Measurements from ENCODE around the gene EIF2B4. TPM values are rescaled to one million over a fixed set of nuclear protein-coding genes. Genes with fewer than 3 reads are reported as not detected.
A peak's percentile ranks its signal among the peaks of the same experiment; 100 is the strongest.

EIF2B4 gene
- total and polyA plus RNA-seq, 2 of the 8 experiments (the other 6 are each of a cell fraction or from before 2014, with no cell fraction given) = 60.0 to 63.2 TPM

DNA sequence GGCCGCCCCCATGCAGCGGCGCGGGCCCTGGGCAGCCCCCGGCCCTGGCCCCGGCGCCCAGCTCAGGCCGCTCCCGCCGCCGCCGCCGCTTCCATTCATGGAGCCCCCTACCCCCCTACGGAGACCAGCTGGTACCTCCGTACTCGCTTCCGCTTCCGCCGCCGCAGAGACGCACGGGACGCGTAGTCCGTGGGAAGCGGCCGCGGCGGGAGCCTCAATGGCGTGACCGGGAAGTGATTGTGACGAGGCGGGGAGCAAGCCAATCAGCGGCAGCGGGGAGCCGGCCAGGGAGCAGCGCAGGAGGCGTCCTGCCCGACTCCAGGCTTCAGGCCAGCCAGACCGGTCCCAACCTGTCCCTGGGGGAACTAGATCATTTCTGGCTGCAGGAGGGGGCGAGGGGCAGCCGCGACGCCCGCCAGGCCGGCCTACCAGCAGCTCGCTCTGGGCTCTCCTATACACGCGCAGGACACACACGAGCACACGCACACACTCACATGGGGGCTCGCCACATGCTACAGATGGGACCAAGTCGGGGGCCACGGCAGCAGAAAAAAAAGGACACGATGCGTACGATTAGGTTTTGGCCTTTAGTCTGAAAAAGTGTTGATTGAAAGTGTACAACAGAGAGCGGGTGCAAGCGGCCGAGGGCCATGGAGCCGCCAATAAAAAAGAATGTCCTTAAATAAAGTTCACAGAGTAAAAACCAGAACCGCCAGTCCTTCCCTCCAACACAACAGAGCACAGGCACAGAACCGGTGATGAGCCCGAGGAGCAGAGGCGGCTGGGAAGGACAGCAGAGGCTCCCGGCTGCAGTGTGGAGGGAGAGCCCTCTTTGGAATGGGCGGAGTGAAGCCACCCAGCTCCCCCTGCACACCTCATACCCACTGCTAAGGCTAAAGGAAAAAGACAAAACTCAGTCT is 10.7 kb upstream of the EIF2B4 start, which contains the start of gene ZNF513:
TSS of gene ZNF513 (minus strand) at position 109 of the 920 bp plus-strand sequence. CDS start 208 bp downstream, outside the sequence.
- no peak for FAIRE-seq
- H3K79me2 ChIP-seq (ENCODE audit: control insufficient read depth in 1 of 2, insufficient read depth in 2 of 2, low read length in 2 of 2) = peaks cover 0 to 12% of the 10 kb centered on the region in 2 experiments; a peak in 2 of 4 replicates
- no peaks in the 10 kb centered on the region for H3K9me3 ChIP-seq (ENCODE audit: insufficient read depth in 2 of 2, low read depth in 1 of 2, low read length in 1 of 2)
- H3K27me3 ChIP-seq (replicated peaks in 1 of 4; ENCODE audit: control insufficient read depth in 3 of 4, extremely low read depth in 1 of 4, insufficient read depth in 3 of 4, low read length in 3 of 4) = no peaks in the 10 kb centered on the region
- peak within 1 kb of the TSS; percentile 99 for H2BK5ac ChIP-seq (ENCODE audit: low read depth, low read length)
- peak within 1 kb of the TSS; percentile 78 to 89 (median 84) for H3K9ac ChIP-seq (replicated peaks in 1 of 4; ENCODE audit: extremely low read depth in 1 of 4, low read depth in 3 of 4, low read length in 3 of 4)
- H3K56ac ChIP-seq (replicated peaks; ENCODE audit: insufficient read length, low read depth, low read length) = peak within 1 kb of the TSS; percentile 63
- peaks cover 9% of the 10 kb centered on the region; the same call in 1 of the 2 replicates for H3K79me1 ChIP-seq (ENCODE audit: low read depth, low read length)
- peak within 1 kb of the TSS; percentile 88 to 96 for H3K4me2 ChIP-seq (ENCODE audit: insufficient read depth in 1 of 2, low read depth in 2 of 2, low read length in 2 of 2)
- H2BK20ac ChIP-seq (ENCODE audit: low read length) = no peak within 1 kb of the TSS
- H3K14ac ChIP-seq (ENCODE audit: insufficient read length) = peak within 1 kb of the TSS; percentile 0
- peaks cover 0 to 8% (median 2%) of the 10 kb centered on the region in 4 experiments; a peak in 5 of 7 replicates for H3K4me1 ChIP-seq (replicated peaks in 1 of 4; ENCODE audit: control insufficient read depth in 3 of 4, insufficient read depth in 4 of 4, low read length in 3 of 4)
- H4K91ac ChIP-seq (replicated peaks; ENCODE audit: insufficient read length, low read length) = peak within 1 kb of the TSS; percentile 83
- peak within 1 kb of the TSS; percentile 84 for H4K5ac ChIP-seq (ENCODE audit: insufficient read length, low read depth, low read length)
- H2BK120ac ChIP-seq (replicated peaks; ENCODE audit: low read depth, low read length) = peak within 1 kb of the TSS; percentile 25
- peak within 1 kb of the TSS; percentile 93 for H3K18ac ChIP-seq (ENCODE audit: extremely low read depth, low read length)
- H2BK15ac ChIP-seq (ENCODE audit: low read length) = 0 out of 2 replicates have a peak within 1 kb of the TSS, but pooled peaks have one; percentile 92
- H3K27ac ChIP-seq (ENCODE audit: low read depth, low read length) = peak within 1 kb of the TSS; percentile 93
- no peak within 1 kb of the TSS; the same call in 1 of the 2 replicates for H2AK5ac ChIP-seq (ENCODE audit: low read depth, low read length)
- H4K20me1 ChIP-seq (replicated peaks in 1 of 2; ENCODE audit: control insufficient read depth in 1 of 2, insufficient read depth in 2 of 2, low read length in 2 of 2) = peaks cover 4 to 8% of the 10 kb centered on the region in 2 experiments
- peak within 1 kb of the TSS; percentile 77 for H2BK12ac ChIP-seq (ENCODE audit: low read depth, low read length)
- CTCF ChIA-PET (ENCODE audit: partially characterized antibody) = interaction anchor here (0.9 to 1.3 kb wide), 2 partner anchors 9 to 68 kb away, joined by 3 read pairs; no protein-coding TSS in a partner anchor
- peak within 1 kb of the TSS; percentile 61 for H3K4ac ChIP-seq (replicated peaks; ENCODE audit: insufficient read length, low read depth, low read length)
- peaks cover 45 to 69% (median 60%) of the 10 kb centered on the region in 4 experiments for H3K36me3 ChIP-seq (ENCODE audit: control insufficient read depth in 2 of 4, insufficient read depth in 4 of 4, low read length in 3 of 4)
- no peak within 1 kb of the TSS for H2AFZ ChIP-seq (ENCODE audit: low read length)
- DNase-seq (ENCODE audit: low read depth in 1 of 2, low spot score in 2 of 2) = peak; percentile 91 to 94
- H3K4me3 ChIP-seq (ENCODE audit: extremely low read depth in 1 of 4, insufficient read depth in 2 of 4, low read depth in 3 of 4, low read length in 4 of 4) = peak within 1 kb of the TSS; percentile 65 to 96 (median 82)
- 36% methylated on average over 50 of the region's 67 CpGs; no CpG with 5 or more reads in 1 of the 2 experiments for WGBS, 2 experiments (ENCODE audit: extremely low coverage in 1 of 2, insufficient coverage in 1 of 2, insufficient read length in 1 of 2, insufficient replicate concordance in 2 of 2, low coverage in 1 of 2, low lambda C conversion rate in 2 of 2, missing lambda C conversion rate in 1 of 2)
- H4K8ac ChIP-seq (ENCODE audit: extremely low read depth, insufficient read depth, low read length) = peak within 1 kb of the TSS; percentile 98
- POLR2A ChIA-PET (ENCODE audit: partially characterized antibody) = interaction anchor here (0.9 to 9.5 kb wide), 23 partner anchors 9 to 283 kb away, joined by 3 to 114 read pairs (median 4); partner anchors contain the start of genes EIF2B4, GTF3C2, MPV17 and NRBP1
- no peak within 1 kb of the TSS for H3K23ac ChIP-seq (ENCODE audit: insufficient read length)
- H3K23me2 ChIP-seq (ENCODE audit: low read depth, low read length) = peaks cover 7% of the 10 kb centered on the region
- no peak for TF ChIP-seq TEAD4 (IDR thresholded peaks at IDR 0.05; ENCODE audit: low read depth, low read length)
- TF ChIP-seq SUZ12 (IDR thresholded peaks at IDR 0.05; ENCODE audit: low read length) = no peak
- TF ChIP-seq KDM4A (IDR thresholded peaks at IDR 0.05; ENCODE audit: low read depth, low read length, severe bottlenecking) = no peak
- TF ChIP-seq ATF3 (IDR thresholded peaks at IDR 0.05; ENCODE audit: insufficient read depth, low read depth, low read length) = no peak
- peak; percentile 65 for TF ChIP-seq JUND (IDR thresholded peaks at IDR 0.05; ENCODE audit: low read length)
- peak; percentile 83 for TF ChIP-seq TAF1 (IDR thresholded peaks at IDR 0.05; ENCODE audit: low read depth, low read length)
- no peak; a peak in 1 of 4 replicates for TF ChIP-seq SIN3A (conservative IDR thresholded peaks at IDR 0.05 in 1 of 2, IDR thresholded peaks at IDR 0.05 in 1 of 2; ENCODE audit: low read depth in 1 of 2, low read length in 2 of 2)
- TF ChIP-seq POU5F1 (IDR thresholded peaks at IDR 0.05; ENCODE audit: low read depth, low read length) = no peak
- peak; percentile 66; the same call in 1 of the 2 replicates for TF ChIP-seq CHD1 (IDR thresholded peaks at IDR 0.05; ENCODE audit: low read depth, low read length)
- no peak for TF ChIP-seq SP2 (IDR thresholded peaks at IDR 0.05; ENCODE audit: low read length)
